ENCODE measurements around the gene CAMK1D. TPM values are rescaled to one million over a fixed set of nuclear protein-coding genes. Genes with fewer than 3 reads are reported as not detected.
A peak's percentile ranks its signal among the peaks of the same experiment; 100 is the strongest.

CAMK1D gene
- polyA plus RNA-seq, 2 of the 4 experiments (the other 2 are of a cell fraction), result 6.6 to 12.5 TPM

DNA sequence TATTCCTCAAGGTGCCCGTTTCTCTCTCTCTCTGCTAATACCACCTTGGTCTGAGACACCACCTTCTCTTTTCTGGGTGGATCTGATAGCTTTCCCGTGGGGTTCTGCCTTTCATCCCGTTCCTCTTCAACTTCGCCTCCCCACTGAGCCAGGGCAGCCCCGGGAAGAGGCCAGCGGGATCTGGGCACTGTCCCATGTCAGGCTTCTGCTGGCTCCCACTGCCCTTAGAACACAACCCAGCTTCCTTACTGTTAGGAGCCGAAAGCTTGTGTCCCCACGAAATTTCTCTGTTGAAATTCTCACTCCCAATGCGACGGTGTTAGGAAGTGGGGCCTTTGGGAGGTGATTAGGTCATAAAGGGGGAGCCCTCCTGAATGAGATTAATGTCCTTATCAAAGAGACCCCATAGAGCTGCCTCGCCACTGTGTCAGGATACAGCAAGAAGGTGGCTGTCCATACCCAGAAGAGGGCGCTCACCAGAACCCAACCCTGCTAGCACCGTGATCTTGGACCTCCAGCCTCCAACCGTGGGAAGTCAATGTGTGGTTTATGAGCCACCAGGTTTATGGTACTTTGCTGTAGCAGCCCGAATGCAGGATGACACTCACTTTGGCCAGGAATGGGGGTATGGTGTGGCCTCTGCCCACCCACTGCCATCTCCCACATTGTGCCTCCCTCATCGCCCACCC is 79.2 kb downstream of the CAMK1D start:
- no peak for TF ChIP-seq EP300 (IDR thresholded peaks at IDR 0.05)
- TF ChIP-seq HEYL (CRISPR knock-in tag; IDR thresholded peaks at IDR 0.05), result no peak
- TF ChIP-seq RAD21 (conservative IDR thresholded peaks at IDR 0.05 in 1 of 2, IDR thresholded peaks at IDR 0.05 in 1 of 2), result 0 out of 5 replicates have a peak, but pooled peaks of 1 of the 2 experiments have one; percentile 2
- TF ChIP-seq EHF (CRISPR knock-in tag; IDR thresholded peaks at IDR 0.05), result no peak
- 82% methylated on average over 15 of the region's 16 CpGs for WGBS (ENCODE audit: missing lambda C conversion rate)
- ChIA-PET POLR2A (no interaction called here), CTCF (interaction anchor here (0.8 kb wide), 1 partner anchor 21 kb away, joined by 4 read pairs; no protein-coding TSS in a partner anchor)
- no peak for FAIRE-seq
- H3K4me2 ChIP-seq, result no peak overlapping the region
- no peak overlapping the region for H3K27ac ChIP-seq
- no peak for ATAC-seq
- no peaks in the 10 kb centered on the region for H3K9me3 ChIP-seq
- DNase-seq (ENCODE audit: low read depth in 1 of 2, low spot score in 1 of 2), result no peak
- no peak overlapping the region for H3K4me3 ChIP-seq
- no peaks in the 10 kb centered on the region for H3K4me1 ChIP-seq

DNA sequence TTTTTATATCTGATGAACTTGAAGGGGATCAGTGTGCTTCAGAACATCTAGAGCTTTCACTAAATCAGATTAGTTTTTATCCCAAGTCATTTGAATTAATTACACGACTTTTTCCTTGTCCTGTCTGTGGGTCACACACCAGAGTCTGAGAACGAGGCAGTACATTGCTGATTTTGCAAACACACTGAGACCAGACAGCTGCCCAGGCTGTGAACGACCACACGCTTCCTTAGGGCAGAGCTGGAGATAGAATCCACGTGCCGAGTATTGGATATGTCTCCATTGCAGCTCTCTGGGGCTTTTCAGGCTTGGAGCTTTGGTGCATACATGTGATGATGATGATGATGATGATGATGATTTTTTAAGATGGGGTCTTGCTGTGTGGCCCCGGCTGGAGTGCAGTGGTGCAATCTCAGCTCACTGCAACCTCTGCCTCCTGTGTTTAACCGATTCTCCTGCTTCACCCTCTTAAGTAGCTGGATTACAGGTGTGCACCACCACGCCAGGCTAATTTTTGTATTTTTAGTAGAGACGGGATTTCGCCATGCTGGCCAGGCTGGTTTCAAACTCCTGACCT is 81.1 kb downstream of the CAMK1D start:
- ChIA-PET POLR2A (no interaction called here), CTCF (no interaction called here)
- WGBS (ENCODE audit: missing lambda C conversion rate), result 73% methylated on average over 11 of the region's 11 CpGs
- Histone ChIP-seq H3K4me2 (no peak overlapping the region), H3K4me1 (no peaks in the 10 kb centered on the region), H3K9me3 (no peaks in the 10 kb centered on the region), H3K27ac (no peak overlapping the region), H3K4me3 (no peak overlapping the region)
- FAIRE-seq, result no peak
- ATAC-seq, result no peak
- no peak for DNase-seq (ENCODE audit: low read depth in 1 of 2, low spot score in 1 of 2)
- no peak for TF ChIP-seq MAZ (IDR thresholded peaks at IDR 0.05; ENCODE audit: borderline replicate concordance, low read depth, low read length)
- TF ChIP-seq NR3C1 (IDR thresholded peaks at IDR 0.05), result no peak
- TF ChIP-seq, protein P1, sequence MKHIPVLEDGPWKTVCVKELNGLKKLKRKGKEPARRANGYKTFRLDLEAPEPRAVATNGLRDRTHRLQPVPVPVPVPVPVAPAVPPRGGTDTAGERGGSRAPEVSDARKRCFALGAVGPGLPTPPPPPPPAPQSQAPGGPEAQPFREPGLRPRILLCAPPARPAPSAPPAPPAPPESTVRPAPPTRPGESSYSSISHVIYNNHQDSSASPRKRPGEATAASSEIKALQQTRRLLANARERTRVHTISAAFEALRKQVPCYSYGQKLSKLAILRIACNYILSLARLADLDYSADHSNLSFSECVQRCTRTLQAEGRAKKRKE (CRISPR knock-in tag; IDR thresholded peaks at IDR 0.05; ENCODE audit: low read depth), result no peak
- no peak for TF ChIP-seq KDM1A (IDR thresholded peaks at IDR 0.05; ENCODE audit: low read depth)

DNA sequence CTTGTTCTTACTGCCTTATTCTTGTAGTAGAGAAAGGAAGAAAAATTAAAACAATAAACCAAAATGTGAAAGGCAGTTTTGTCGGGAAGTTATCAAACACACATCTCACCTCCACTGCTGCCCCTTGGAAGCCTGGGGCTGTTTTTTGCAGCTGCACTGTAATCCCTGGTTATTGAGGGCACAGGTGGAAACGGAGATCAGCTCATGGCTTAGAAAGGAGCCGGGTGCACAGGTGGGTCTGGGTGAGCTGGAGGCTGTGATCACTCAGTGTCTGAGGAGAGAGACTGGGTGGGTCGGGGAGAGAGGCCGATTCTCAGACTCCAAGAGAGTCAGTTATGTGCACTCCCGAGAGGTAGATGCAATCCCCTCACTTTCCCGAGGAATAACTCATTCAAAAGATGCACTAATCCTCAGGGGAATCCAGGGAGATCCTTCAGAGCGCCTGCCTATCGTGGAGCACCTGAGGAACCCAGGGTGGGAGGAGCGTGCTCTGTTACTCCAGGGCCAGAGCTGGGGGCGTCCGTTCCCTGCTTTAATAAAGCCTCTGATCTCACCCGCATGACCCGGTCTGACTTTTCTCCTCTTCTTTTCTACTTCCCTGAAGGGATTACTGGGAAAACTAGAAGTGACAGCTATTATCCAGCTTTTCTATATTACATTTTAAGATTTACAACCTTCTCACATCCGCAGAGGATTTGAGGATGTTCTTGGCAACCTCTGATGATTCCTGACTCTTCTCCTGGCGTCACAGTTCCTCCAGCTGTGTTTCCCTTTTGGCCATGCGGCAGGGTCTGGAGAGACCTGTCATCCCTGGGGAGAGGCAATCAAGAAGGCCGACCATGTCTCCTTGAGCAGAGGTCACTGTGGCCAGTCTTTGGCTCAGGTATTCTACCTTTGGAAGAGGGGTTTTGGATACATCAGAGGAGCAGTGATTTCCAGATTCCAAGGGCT is 82.1 kb downstream of the CAMK1D start:
- POLR2A ChIA-PET, result no interaction called here

DNA sequence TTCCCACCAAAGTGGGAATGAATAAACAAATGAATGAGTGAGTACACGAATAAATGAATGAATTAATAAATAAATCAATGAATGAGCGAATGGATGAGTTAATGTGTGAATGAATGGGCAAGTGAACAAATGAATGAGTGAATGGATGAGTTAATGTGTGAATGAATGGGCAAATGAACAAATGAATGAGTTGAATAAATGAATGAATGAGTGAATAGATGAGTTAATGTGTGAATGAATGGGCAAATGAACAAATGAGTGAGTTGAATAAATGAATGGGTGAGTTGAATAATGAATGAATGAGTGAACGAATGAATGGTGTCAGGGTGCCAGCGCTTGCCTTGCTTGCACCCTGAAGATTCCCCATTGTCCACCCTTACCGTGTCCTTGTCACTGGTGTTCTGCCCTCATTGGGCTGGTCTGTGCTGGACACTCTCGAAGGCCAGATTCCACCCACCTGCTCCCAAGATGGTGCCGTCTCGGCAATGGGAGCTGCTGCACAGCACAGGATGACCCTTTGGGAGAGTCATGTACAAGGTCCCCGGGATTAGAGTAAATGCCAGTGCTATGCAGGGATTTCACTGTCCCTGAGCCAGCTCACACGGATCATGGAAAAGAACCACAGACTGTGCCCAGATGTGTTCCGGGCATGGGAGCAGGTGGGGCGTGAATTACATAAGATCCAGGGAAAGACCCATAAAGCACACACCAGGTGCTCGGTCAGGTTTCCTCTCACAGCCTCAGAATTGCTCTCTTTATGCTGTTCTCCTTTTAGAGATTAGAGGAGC is 83.2 kb downstream of the CAMK1D start:
- ATAC-seq (peak in 1 of 2 experiments; percentile 30; a peak in 1 of 6 replicates), DNase-seq (ENCODE audit: low read depth in 1 of 2, low spot score in 1 of 2) (no peak), FAIRE-seq (no peak)
- Histone ChIP-seq H3K27ac (no peak overlapping the region), H3K4me2 (no peak overlapping the region), H3K4me1 (no peaks in the 10 kb centered on the region), H3K4me3 (no peak overlapping the region), H3K9me3 (no peaks in the 10 kb centered on the region)
- 77% methylated on average over 13 of the region's 13 CpGs for WGBS (ENCODE audit: missing lambda C conversion rate)
- ChIA-PET CTCF (interaction anchor here (0.9 to 1.1 kb wide), 3 partner anchors 11 to 68 kb away, joined by 3 to 5 read pairs (median 3); no protein-coding TSS in a partner anchor), POLR2A (no interaction called here)
- TF ChIP-seq TP53 (CRISPR knock-in tag; IDR thresholded peaks at IDR 0.05) (no peak), SMC3 (IDR thresholded peaks at IDR 0.05) (no peak), HEYL (CRISPR knock-in tag; IDR thresholded peaks at IDR 0.05) (no peak), ZC3H11A (IDR thresholded peaks at IDR 0.05) (no peak), KDM1A (IDR thresholded peaks at IDR 0.05; ENCODE audit: low read depth) (no peak), FOXS1 (CRISPR knock-in tag; IDR thresholded peaks at IDR 0.05) (no peak), NR3C1 (IDR thresholded peaks at IDR 0.05) (no peak), NPAS2 (CRISPR knock-in tag; IDR thresholded peaks at IDR 0.05; ENCODE audit: borderline replicate concordance) (no peak), HOXB13 (CRISPR knock-in tag; IDR thresholded peaks at IDR 0.05; ENCODE audit: low read depth) (no peak), RAD21 (conservative IDR thresholded peaks at IDR 0.05 in 1 of 2, IDR thresholded peaks at IDR 0.05 in 1 of 2) (no peak), CBX8 (IDR thresholded peaks at IDR 0.05) (no peak), EP300 (IDR thresholded peaks at IDR 0.05) (no peak), CBX2 (IDR thresholded peaks at IDR 0.05; ENCODE audit: borderline replicate concordance, low read depth) (no peak)
- TF ChIP-seq, protein P2, sequence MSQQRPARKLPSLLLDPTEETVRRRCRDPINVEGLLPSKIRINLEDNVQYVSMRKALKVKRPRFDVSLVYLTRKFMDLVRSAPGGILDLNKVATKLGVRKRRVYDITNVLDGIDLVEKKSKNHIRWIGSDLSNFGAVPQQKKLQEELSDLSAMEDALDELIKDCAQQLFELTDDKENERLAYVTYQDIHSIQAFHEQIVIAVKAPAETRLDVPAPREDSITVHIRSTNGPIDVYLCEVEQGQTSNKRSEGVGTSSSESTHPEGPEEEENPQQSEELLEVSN (IDR thresholded peaks at IDR 0.05; ENCODE audit: borderline replicate concordance, low read depth), result no peak
- TF ChIP-seq, protein P3, sequence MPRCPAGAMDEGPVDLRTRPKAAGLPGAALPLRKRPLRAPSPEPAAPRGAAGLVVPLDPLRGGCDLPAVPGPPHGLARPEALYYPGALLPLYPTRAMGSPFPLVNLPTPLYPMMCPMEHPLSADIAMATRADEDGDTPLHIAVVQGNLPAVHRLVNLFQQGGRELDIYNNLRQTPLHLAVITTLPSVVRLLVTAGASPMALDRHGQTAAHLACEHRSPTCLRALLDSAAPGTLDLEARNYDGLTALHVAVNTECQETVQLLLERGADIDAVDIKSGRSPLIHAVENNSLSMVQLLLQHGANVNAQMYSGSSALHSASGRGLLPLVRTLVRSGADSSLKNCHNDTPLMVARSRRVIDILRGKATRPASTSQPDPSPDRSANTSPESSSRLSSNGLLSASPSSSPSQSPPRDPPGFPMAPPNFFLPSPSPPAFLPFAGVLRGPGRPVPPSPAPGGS (IDR thresholded peaks at IDR 0.05), result no peak
- TF ChIP-seq, protein P1 (CRISPR knock-in tag; IDR thresholded peaks at IDR 0.05; ENCODE audit: low read depth), result no peak

More for the DNA sequence above, 82.1 kb downstream of the CAMK1D start:
- Histone ChIP-seq H3K9me3 (no peaks in the 10 kb centered on the region), H3K27ac (no peak overlapping the region), H3K4me1 (no peaks in the 10 kb centered on the region), H3K4me2 (no peak overlapping the region), H3K4me3 (no peak overlapping the region)
- FAIRE-seq, result no peak
- ATAC-seq, result no peak
- 86% methylated on average over 18 of the region's 18 CpGs for WGBS (ENCODE audit: missing lambda C conversion rate)
- TF ChIP-seq, protein P4, sequence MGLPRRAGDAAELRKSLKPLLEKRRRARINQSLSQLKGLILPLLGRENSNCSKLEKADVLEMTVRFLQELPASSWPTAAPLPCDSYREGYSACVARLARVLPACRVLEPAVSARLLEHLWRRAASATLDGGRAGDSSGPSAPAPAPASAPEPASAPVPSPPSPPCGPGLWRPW (IDR thresholded peaks at IDR 0.05), result no peak
- no peak for TF ChIP-seq EP300 (IDR thresholded peaks at IDR 0.05)
- TF ChIP-seq CBX2 (IDR thresholded peaks at IDR 0.05; ENCODE audit: borderline replicate concordance, low read depth), result no peak
- no peak for TF ChIP-seq SMC3 (IDR thresholded peaks at IDR 0.05)
- DNase-seq (ENCODE audit: low read depth in 1 of 2, low spot score in 1 of 2), result no peak
- CTCF ChIA-PET, result interaction anchor here (0.6 to 1.1 kb wide), 3 partner anchors 19 to 88 kb away, joined by 3 to 5 read pairs (median 3); no protein-coding TSS in a partner anchor
